ENCODE measurements around the gene ODAD4.
A peak's percentile ranks its signal among the peaks of the same experiment; 100 is the strongest.

ODAD4 gene

DNA sequence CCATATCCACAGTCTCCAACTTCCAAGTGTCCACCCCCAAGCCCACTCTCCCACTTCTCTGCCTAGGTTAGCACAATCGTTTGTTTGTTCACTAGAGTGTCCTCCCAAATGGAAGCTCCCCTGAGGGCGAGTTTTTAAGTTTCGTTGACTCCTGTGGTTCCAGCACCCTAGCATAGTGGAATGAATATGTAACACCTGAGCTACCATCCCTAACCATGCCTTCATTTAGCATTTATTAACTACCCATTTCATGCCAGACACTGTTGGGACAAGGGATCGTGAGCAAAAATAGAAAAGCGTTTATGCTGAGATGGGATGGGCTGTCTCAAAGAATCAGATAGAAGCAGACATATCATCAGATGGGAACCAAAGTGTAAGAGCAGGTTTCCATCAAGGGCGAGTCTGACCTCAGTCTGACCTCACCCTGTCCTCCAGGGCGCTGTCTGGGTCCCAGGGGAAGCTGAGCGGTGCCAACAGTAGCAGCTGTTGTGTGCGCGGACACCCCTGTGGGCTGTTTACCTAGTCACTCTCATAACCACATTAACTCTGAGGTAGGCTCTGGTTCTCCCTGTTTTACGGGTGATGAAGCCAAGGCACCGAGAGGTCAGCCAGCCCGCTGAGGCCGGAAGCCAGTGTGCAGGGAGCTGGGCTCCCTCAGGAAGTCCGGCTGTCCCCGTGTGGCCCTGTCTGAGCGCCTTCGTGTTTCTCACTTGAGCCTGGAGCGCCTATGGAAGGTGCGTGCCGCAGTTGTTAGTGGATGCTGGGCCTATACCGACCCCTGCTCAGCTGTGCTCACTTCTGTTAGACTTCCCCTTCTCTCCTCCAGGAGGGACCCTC lies 42.4 kb downstream of the ODAD4 start:
- peak; percentile 26 for DNase-seq

DNA sequence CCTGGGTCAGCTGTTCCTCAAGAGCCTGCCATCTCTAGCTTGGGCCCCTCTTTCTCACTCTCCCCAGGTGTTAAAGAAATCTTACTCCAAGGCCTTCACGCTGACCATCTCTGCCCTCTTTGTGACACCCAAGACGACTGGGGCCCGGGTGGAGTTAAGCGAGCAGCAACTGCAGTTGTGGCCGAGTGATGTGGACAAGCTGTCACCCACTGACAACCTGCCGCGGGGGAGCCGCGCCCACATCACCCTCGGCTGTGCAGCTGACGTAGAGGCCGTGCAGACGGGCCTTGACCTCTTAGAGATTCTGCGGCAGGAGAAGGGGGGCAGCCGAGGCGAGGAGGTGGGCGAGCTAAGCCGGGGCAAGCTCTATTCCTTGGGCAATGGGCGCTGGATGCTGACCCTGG lies 43.0 kb downstream of the ODAD4 start:
- no peak for DNase-seq

DNA sequence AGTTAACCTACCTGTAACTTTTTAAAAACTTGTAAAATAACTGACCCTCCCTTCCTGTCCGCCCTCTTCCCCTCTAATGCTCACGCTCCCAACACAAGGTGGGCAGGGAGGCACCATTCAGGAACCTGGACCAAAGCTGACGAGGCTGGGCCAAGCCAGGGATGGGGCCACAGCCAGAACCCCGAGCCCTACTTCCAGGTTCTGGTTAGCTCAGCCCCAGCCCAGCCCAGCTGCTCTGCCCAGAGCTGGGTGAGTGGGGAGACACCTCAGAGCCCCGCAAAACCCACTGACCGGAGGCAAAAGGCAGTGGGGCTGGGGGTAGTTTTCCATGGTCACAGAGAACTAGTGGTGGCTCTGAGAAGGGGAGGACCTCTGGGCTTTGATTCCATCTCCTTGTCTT lies 43.6 kb downstream of the ODAD4 start:
- no peak for DNase-seq

DNA sequence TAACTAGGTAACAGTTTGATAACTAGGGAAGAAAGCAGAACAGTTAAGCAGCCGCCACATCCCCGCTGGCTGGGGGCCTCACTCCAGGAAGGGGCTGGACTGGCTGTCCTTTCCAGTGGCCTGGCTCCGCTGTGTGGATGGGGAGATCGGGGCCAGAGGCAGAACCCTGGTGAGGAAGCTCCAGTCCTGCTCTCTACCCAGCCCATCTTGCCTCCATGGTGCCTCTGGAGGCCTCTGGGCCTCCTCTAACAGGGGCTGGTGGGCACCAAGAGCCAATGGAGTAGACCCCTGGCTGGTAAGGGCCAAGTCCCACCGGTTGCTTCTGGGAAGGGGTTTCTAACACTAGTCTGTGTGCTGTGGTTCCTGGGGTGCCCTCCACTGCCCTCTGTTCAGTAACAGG lies 44.2 kb downstream of the ODAD4 start:
- no peak for DNase-seq

DNA sequence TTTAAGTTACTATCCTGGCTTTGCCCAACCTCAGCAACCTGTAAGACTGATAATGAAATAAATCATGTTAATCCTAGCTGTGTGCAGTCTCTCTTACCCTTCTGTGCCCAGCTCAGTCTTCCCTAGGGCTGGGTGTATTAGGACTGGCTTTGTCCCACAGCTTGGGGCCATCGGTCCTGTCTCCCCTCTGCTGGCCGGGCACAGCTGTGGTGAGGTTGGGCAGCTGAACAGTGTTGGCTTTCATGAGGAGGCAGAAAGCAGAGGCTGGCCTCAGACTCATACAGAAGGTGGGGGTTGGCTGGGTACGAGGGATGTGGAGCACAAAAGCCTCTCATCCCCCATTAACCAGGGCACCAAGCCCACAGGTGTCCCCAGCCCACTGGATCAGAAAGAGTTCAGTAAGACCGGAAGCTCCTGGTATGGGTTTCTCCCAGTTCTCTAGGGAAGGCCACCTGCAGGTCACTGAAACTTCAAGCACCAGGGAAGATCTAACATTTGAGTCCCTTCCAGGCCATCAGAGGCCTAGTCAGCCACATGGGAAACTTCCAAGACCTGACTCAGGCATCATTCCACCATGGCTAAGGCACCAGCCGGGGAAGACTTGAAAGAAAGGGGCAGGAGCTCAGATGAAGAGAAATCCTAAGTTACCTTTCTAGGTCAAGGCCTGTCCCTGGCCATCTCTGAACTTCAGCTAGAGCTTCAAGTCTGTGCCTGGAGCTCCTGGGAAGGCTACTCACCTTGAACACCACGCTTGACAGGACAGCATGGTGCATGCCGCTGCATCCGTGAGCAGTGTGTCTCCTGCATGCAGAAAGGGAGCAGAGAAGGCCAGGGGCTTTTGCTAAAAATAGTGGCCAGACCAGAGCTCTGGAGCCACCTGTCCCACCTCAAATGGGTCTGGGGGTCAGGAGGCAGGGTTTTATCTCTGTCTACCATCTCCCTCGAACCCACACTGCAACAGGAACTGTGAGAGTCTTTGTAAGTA lies 45.0 kb downstream of the ODAD4 start:
- no peak for DNase-seq

DNA sequence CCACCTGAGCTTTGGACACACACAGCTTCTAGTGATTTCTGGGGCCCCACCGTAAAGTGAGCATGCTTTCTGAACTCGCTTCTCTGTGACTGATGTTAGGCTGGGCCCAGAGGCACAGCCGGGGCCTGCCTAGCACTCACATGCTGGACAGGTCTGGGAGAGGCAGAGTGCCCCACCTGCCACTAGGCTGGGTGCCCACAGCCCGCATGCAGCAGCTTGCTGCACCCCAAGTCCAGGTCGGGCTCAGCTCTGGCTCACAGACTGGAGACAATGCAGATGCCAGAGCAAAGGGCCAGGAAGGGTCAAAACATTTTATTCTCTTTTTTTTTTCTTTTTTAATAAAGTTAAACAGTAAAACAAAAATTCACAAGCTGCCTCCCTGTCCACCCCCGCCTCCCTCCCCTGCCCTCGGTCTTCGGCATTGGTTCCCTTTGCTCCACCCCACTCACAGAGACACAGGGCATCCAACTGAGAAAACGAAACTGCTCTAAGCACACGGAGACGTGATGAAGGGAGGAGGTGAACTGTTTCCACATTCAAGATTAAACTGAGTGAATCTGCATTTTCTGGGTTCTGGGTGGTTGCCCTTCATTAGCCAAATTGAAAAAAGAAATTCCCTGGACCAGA lies 45.8 kb downstream of the ODAD4 start:
- DNase-seq, result no peak

DNA sequence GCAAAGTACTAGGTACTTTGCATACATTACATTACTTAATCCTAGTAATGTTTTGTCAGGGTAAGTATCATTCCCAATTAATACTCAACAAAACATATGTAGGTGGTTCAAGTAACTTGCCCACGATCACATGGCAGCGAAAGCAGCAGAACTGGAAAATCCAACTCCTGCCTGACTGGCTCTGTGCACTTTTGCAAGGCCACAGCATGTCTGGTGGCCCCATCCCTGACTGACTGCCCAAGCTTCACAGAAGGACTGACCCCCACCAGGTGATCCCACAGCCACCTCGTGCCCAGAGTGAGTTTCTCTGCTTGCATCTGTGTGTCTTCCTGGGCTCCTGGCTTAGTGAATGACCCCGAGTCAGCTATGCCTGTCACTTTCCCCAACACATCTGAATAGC lies 47.6 kb downstream of the ODAD4 start:
- no peak for DNase-seq

DNA sequence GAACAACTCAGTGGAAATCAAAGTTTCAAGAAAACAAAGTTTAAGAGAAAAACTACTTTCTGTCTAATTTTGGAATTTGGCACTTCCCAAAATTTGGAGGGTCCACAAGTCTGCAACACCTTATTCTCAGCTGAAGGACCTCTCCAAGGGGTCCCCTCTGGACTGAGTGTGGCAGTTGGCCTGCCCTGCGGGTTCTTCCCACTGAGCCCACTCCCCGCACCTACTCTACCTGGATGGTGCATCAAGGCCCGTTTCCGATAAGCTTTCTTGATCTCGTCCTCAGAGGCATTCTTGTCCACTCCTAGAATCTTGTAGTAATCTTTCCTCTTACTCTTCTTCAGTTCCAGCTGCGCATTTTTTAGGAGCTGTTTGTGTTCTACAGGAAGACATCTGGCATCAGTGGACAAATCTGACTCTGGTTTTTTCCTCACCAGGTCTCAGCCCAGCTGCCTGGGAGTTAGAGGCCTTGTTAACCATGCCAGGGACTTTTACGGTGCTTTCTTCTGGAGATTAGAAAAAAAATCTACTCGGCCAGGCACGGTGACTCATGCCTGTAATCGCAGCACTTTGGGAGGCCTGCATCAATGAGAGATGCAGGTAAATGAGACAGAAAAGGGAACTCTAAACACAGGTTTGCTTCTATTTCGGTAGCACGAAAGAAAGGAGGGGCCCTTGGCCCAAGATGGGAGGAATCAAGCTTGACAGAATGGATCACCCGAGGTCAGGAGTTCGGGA lies 51.8 kb downstream of the ODAD4 start:
- DNase-seq, result no peak

DNA sequence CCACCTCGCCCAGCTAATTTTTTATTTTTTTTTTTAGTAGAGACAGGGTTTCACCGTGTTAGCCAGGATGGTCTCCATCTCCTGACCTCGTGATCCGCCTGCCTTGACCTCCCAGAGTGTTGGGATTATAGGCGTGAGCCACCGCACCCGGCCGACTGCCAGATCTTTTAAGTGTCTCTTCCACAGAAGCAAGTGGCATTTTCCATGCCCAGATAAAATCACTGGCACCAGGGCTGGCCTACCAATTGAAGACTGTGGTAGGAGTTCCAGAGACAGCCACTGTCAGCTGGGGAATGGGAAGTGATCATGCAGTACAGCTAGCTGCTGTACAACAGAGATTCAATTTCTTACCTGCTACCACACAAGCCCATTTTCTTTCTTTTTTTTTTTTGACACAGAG lies 54.0 kb downstream of the ODAD4 start:
- DNase-seq, result no peak

DNA sequence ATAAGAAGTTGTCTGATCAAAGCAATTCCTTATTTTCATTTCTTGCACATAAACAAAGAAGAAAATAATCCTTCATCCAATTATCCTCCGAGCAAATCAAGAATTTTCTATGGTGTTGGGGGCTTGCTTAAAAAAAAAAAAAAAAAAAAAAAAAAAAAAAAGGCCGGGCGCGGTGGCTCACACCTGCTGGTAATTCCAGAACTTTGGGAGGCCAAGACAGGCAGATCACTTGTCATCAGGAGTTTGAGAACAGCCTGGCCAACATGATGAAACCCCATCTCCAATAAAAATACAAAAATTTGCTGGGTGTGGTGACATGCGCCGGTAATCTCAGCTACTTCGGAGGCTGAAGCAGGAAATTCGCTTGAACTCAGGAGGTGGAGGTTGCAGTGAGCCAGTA lies 55.5 kb downstream of the ODAD4 start:
- no peak for DNase-seq

DNA sequence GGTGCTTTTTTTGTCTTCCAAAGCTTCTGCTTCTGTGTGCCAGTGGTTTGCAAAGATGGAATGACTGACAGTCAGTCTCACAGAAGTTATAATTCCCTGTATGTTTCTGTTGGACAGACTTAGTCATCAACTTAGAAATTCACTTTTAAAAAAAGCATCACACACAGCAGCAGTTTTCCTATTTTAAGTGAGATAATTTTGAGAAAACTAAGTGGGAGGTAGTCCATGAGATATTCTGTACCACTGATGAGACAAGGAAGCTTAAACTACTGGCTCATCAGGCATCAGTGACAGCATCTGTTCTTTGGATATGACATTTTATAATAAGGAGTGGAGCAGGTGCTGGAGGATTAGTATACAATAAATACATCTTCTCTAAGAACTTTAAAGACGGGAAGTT lies 56.2 kb downstream of the ODAD4 start:
- no peak for DNase-seq

DNA sequence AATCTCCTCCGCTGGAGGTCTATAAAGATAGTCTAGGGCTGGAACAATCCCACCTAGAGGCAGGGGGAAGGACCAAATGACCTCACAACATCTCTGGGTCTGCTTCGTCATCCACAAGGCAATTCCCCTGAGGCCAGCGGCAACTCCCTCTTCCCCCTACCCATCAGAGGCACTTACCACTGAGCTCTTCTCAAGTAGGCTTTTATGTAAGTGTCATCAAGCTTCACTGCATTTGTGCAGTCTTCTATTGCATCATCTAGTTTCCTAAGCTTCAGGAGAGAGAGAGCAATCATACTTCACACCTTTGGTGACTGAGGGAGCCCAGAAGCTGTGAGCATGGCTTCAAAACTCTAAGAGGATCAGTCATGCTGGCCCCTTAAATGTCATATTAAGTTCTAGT lies 57.2 kb downstream of the ODAD4 start:
- DNase-seq, result no peak

DNA sequence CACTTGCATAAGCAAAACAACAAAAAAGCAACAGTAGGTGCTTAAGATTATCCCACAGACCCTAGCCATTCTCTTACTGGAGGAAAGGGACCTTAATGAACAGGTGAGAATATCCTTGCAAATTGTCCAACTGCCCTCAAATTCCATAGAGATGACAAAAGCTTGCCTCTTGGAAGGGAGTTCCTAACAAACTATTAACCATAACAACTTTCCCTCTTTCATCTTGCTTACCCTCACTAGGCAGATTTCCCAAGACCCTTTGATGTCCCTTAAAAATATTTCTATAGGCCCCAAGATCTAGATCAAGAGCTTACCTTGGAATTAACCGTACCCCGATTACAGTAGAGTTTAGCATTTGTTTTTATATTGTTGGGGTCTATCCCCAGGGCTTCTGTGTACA lies 58.0 kb downstream of the ODAD4 start:
- no peak for DNase-seq

DNA sequence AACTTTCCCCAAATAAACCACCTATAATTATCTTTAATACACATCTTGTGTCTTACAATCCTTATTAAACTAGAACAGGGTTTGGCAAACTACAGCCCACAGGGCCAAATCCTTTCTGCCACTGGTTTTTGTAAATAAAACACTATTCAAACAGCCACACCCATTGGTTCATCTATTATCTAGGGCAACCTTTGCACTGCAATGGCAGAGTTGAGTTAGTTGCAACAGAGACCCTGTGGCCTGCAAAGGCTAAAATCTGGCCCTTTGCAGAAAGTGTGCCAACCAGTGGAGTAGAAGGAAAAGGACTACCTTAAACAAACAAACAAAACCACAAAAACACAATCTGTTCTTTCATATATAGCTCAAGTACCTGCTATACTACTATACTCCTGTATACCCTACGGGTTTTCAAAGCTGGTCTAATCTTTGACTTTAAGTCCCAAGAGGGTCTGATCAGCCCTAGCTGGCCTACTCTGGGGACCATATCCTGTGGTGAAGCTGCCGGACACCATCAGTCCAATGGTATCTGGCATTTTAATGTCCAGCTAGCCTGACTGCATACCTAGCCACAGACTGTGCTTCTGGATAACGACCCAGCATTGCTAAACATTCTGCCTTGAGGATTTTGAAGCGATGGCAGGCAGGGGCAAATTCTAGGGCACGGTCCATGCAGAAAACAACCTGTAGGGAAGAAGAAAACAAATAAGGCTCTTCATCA lies 59.4 kb downstream of the ODAD4 start:
- DNase-seq, result no peak

DNA sequence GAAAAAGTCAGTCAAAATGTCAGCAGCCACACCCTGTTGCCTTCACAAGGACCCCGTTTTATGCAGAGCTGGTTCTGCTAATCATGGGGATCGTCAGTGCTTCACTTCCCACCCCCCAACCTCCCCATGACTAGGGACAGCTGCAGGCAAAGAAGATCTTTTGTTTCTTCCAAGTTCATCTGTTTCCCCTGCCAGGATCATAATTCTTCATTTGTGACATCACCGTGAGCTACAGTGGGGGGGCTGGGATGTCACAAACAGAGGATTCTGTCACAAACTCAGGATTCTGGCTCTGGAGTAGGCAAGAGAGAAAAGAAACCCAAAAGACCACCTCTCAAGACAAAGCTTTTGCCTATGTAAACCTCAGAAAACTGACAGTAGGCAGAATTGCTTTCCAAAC lies 62.2 kb downstream of the ODAD4 start:
- no peak for DNase-seq

DNA sequence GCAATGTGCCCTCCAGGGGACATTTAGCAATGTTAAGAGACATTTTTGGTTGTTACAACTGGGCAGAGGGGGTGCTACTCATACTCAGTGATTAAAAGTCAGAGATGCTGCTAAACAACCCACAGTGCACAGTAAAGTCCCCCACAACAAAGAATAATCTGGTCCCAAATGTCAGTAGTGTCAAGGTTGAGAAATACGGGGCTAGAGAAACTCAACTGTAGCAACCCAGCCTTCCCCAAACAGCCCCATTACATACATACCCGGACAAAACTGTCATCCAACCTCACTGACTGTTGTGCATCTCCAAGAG lies 66.4 kb downstream of the ODAD4 start:
- DNase-seq, result no peak

DNA sequence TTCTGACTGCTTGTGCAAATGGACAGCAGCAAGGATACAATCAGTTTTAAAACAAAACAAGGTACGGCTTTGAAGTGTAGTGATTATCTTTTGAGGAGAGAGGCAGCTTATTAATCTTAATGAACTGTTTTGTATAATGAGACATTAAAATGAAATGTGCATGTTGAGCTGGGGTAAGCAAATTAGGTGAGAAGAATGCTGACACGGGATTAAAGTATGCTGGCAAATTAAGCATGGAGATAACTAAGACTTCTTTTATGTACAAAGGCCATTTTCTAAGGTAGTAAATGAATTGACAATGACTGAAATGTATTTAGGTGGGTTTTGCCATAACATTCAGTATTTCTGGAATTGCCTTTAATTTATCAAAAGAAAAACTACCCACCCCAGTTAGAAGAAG lies 68.1 kb downstream of the ODAD4 start:
- DNase-seq, result no peak

DNA sequence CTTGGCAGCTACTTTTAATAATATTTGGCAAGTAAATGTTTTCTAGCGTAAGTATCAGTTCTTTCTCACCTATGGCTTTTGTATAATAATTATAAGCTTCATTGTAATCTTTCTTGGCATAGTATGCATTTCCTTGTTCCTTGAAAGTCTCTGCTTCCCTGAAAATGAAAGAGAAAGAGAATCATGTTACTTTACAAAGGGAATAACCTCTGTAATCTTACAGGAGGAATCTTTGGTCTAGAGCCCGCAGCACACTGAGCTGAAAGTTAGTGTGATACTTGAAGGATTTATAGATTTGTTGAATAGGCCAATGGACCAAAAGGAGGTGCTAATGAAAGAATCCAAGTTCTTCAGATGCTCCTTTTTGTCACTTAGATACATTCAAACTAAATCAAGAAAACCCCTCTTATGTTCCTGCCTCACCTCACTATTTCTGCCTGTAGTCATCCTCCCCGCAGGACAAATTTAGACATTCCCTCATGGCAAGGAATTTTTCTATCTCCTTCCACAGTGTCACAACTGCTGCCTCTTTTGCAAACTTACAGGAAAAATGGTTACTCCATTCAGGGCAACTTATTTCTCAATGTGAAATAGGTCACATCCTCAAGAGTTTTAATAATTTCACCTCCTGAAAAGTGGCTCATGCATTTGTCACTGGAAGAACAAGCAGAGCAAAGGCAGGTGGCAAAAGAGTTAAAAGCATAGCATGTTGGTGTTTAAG lies 70.2 kb downstream of the ODAD4 start:
- no peak for DNase-seq

DNA sequence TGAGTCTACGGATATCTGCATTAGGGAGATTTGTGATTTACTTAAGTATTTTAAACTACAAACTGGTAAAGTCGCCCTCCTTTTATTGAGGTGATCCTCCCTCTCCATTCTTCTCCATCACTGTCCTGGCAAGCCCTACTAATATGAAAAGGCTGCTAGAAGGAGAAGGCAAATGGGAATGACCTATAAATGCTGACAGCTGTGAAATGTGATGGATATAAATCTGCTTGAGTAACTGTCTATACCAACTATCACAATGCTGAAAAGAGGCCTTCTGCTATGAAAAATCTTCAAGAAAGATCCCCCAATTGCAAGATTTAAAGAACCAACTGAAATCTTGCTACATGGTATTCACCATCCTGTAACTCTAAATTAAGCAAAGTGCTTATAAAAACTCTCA lies 71.3 kb downstream of the ODAD4 start:
- DNase-seq, result no peak

DNA sequence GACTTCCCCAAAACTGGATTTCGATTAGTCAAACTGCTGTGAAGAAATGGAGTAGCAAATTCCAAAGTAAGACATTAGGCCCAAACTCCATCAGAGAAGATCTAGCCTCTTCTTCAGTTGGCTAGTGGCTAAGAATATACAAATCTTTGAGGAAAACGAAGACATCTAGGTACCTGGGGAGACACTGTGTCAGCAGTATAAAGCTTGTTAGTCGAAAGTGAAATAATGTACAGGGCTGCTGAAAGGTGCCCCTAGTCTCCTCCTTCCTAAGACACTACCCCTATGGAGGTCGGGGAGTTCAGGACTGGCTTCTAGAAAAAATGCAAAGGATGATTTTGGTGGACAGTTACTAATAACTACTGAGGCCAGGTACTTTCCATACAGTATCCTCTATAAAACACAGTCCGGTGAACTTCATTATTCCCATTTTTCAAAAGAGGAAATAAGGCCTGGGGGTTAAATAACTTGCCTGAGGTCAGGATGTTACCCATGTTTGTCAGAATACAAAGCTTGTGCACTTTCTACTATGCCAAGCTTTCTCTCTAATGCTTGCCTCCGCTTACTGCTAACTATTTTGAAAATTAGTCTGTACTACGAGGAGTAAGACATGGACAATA lies 71.9 kb downstream of the ODAD4 start:
- DNase-seq, result no peak

DNA sequence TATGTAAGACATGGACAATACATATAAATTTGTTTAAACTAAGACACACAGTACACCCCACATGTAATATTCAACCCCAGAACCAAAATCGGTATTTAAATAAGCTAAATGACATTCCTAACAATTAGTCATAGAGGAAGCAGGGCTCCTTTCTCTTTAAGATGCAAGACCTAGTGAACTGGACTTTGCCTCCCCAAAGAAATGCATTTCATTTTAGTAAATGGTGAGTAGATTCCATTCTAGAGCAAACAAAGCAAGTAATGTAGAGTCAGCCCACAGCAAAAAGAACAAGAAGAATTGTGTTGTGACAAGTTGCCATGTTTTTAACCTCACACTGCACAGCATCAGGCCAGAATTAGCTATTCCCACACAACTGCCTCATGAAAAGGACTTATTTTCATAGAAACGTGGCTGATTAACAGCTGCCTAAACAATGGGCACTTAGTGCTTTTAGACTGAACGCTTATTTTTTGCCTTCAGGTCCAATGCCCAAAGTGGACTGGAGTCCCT lies 72.4 kb downstream of the ODAD4 start:
- DNase-seq, result no peak

All from CD4-positive, alpha-beta T cell treated with Interferon gamma for 1 hour (primary cell).